Adrenal gland (tissue), 12 donors: ENCODE measurements around the gene SORCS3. TPM values are rescaled to one million over a fixed set of nuclear protein-coding genes. Genes with fewer than 3 reads are reported as not detected.

Experiments used
- DNase-seq, 7 donors: peaks; one replicate each; pipeline ENCODE4 v3.0.0-alpha.2; 2019 to 2020
- H3K27ac ChIP-seq, 5 donors: fragments of 200-600 bp; sonication (generic) in 4 of 5; 1 replicate in 3 of 5; 2 replicates in 2 of 5; pipeline versions ENCODE4 v1.5.1 to v1.8.0; 2016 to 2020; ENCODE audit warnings: mild to moderate bottlenecking in 1 of 5
- H3K27me3 ChIP-seq: fragments of 200-600 bp; 2 replicates; pipeline ENCODE4 v1.8.0; 2021
- H3K36me3 ChIP-seq, 2 donors: fragments of 200-600 bp; replicated peaks in 1 of 2; 1 replicate in 1 of 2; 2 replicates in 1 of 2; pipeline versions ENCODE4 v1.5.1 to v1.8.0; 2018 to 2022
- H3K4me1 ChIP-seq, 2 donors: fragments of 200-600 bp; replicated peaks in 1 of 2; 1 replicate in 1 of 2; 2 replicates in 1 of 2; pipeline versions ENCODE4 v1.5.1 to v1.8.0; 2018 to 2021
- H3K4me3 ChIP-seq, 4 donors: fragments of 200-600 bp; sonication (generic) in 3 of 4; one replicate each; pipeline ENCODE4 v1.5.1; 2016 to 2018
- H3K9me3 ChIP-seq, 3 donors: fragments of 200-600 bp; sonication (generic) in 1 of 3; replicated peaks in 1 of 3; 1 replicate in 2 of 3; 2 replicates in 1 of 3; pipeline versions ENCODE4 v1.5.1 to v1.8.0; 2016 to 2021
- CTCF ChIP-seq, 6 experiments: fragments of 450-650 bp in 4 of 6; fragments of 200-600 bp in 2 of 6; sonication (generic) in 1 of 6; IDR thresholded peaks; 1 replicate in 5 of 6; 2 replicates in 1 of 6; pipeline versions ENCODE4 v1.5.1 to v1.8.0; 2016 to 2021; ENCODE audit warnings: antibody characterized with exemption in 6 of 6, mild to moderate bottlenecking in 2 of 6, moderate library complexity in 1 of 6
- POLR2A ChIP-seq, 2 donors: fragments of 450-650 bp; IDR thresholded peaks; one replicate each; pipeline ENCODE4 v1.6.1; 2017; ENCODE audit warnings: antibody characterized with exemption in 2 of 2, mild to moderate bottlenecking in 2 of 2, moderate library complexity in 1 of 2
- WGBS, 4 donors: extraction: QIAGEN DNeasy Blood & Tissue Kit in 2 of 4; methylation state at CpG; one replicate each; pipeline versions ENCODE4 v1.1.5 to v1.1.7; 2013 to 2017; 5-methylcytosine and 5-hydroxymethylcytosine counted together
- intact Hi-C, 2 donors: fragments of 100-400 bp; cut with DNase I; formaldehyde crosslinking; loops; one replicate each; pipeline versions ENCODE4 v1.14.1 to v1.15.0; 2022 to 2023
- polyA plus RNA-seq, 3 donors: library from polyadenylated mRNA; stranded (reverse); fragments of 200-250 nt in 2 of 3; fragments of 350-450 nt in 1 of 3; fragmentation: Illumina TruSeq in 1 of 3; extraction: RNeasy Lipid Tissue Mini Kit (QIAGEN cat#74804) in 1 of 3; gene quantifications; one replicate each; pipeline ENCODE4 v1.2.3, GENCODE V29; 2013 to 2014
- total RNA-seq, 9 donors: library from RNA; depleted of rRNA in 4 of 9; stranded (reverse); fragments of >200 nt in 4 of 9; fragments of 120-200 nt in 1 of 9; fragmentation: NEBNext Ultra II Directional in 1 of 9; extraction: Animal tissue kit (Norgen Biotek cat#: 25700) in 1 of 9; gene quantifications; one replicate each; pipeline versions ENCODE4 v1.1.0 to v1.2.4, GENCODE V29; 2013 to 2023
- donor health status: healthy with polysubstance abuse.
- donor health status: Bipolar disorder and iron deficiency.
- donor health status: DM: yes; HTN: yes; CAD: no.
- donor health status: DM: no; HTN: no; CAD: no.
- donor health status: DM: no; HTN: no; CAD: no.
- donor health status: DM: yes; HTN: yes; CAD: no.

Gene SORCS3
- total and polyA plus RNA-seq, 12 donors: 0.22 to 3.4 (median 1.2) TPM; not detected in 2

- Histone ChIP-seq H3K4me1 (peaks cover 0 to 2% of the 10 kb centered on the region in 2 donors), H3K4me3 (no peak overlapping the region), H3K27ac (no peak overlapping the region), H3K36me3 (no peaks in the 10 kb centered on the region), H3K9me3 (no peaks in the 10 kb centered on the region), H3K27me3 (no peaks in the 10 kb centered on the region)
- intact Hi-C loops: no loop called here
- DNase-seq: no peak
- WGBS, 4 donors: 53 to 71% (median 62%) methylated on average over 4 of the region's 4 CpGs
- TF ChIP-seq POLR2A (IDR thresholded peaks at IDR 0.05): no peak
- no peak for TF ChIP-seq CTCF (IDR thresholded peaks at IDR 0.05)
Observed at GRCh38 chr10:105150259-105150880, 509.3 kb downstream of the SORCS3 start.

GRCh38 chr10:105154736-105155135 is 513.6 kb downstream of the SORCS3 start:
- 69 to 81% (median 76%) methylated on average over 4 of the region's 4 CpGs for WGBS, 4 donors
- Histone ChIP-seq H3K36me3 (no peaks in the 10 kb centered on the region), H3K9me3 (no peaks in the 10 kb centered on the region), H3K27ac (no peak overlapping the region), H3K4me3 (no peak overlapping the region), H3K4me1 (no peaks in the 10 kb centered on the region), H3K27me3 (no peaks in the 10 kb centered on the region)
- TF ChIP-seq POLR2A (IDR thresholded peaks at IDR 0.05) (no peak), CTCF (IDR thresholded peaks at IDR 0.05) (no peak)
- intact Hi-C loops: no loop called here
- no peak for DNase-seq

- no peaks in the 10 kb centered on the region for H3K36me3 ChIP-seq
- no peak for DNase-seq
- H3K4me1 ChIP-seq: no peaks in the 10 kb centered on the region
- H3K27me3 ChIP-seq: no peaks in the 10 kb centered on the region
- WGBS, 4 donors: 35 to 82% (median 59%) methylated on average over 1 of the region's 1 CpG
- H3K9me3 ChIP-seq: no peaks in the 10 kb centered on the region
- no peak overlapping the region for H3K27ac ChIP-seq
- H3K4me3 ChIP-seq: no peak overlapping the region
- TF ChIP-seq CTCF (IDR thresholded peaks at IDR 0.05): no peak
- TF ChIP-seq POLR2A (IDR thresholded peaks at IDR 0.05): no peak
- intact Hi-C loops: no loop called here
Observed at GRCh38 chr10:105159268-105159667, 518.2 kb downstream of the SORCS3 start.

GRCh38 chr10:105161149-105161548 is 520.1 kb downstream of the SORCS3 start:
- Histone ChIP-seq H3K4me3 (no peak overlapping the region), H3K4me1 (no peaks in the 10 kb centered on the region), H3K27ac (no peak overlapping the region), H3K27me3 (no peaks in the 10 kb centered on the region), H3K36me3 (no peaks in the 10 kb centered on the region), H3K9me3 (no peaks in the 10 kb centered on the region)
- 76 to 84% (median 83%) methylated on average over 4 of the region's 4 CpGs for WGBS, 4 donors
- TF ChIP-seq POLR2A (IDR thresholded peaks at IDR 0.05): no peak
- TF ChIP-seq CTCF (IDR thresholded peaks at IDR 0.05): no peak
- DNase-seq: no peak
- intact Hi-C loops: no loop called here
